Activated T-cell treated with anti-CD3 and anti-CD28 coated beads, Interleukin-2, amount 50 U/mL, for 4 hours (primary cell): ENCODE measurements around the gene MITF. TPM values are rescaled to one million over a fixed set of nuclear protein-coding genes. Genes with fewer than 3 reads are reported as not detected.

Experiments
- ATAC-seq, 2 donors: fragments of 200-7000 bp; cut with Tn5 transposase; one replicate each; pipeline ENCODE4 v1.10.0; 2021
- DNase-seq: peaks from one replicate; pipeline ENCODE4 v3.0.0-alpha.2; 2020
- H3K27me3 Mint-ChIP-seq: one replicate; pipeline ENCODE4 v1.8.0; 2021; ENCODE audit warnings: low read depth, mixed read lengths
- H3K36me3 Mint-ChIP-seq: one replicate; pipeline ENCODE4 v1.8.0; 2022; ENCODE audit warnings: mixed read lengths; ENCODE audit not compliant: insufficient read depth
- H3K4me1 Mint-ChIP-seq: one replicate; pipeline ENCODE4 v1.8.0; 2021; ENCODE audit warnings: low read depth, mixed read lengths
- H3K4me3 Mint-ChIP-seq: one replicate; pipeline ENCODE4 v1.8.0; 2021; ENCODE audit warnings: mild to moderate bottlenecking, moderate library complexity, mixed read lengths
- H3K9me3 Mint-ChIP-seq: one replicate; pipeline ENCODE4 v1.8.0; 2021; ENCODE audit warnings: mixed read lengths
- total RNA-seq, 3 donors: library from RNA; stranded (reverse); gene quantifications; one replicate each; pipeline ENCODE4 v1.2.1, GENCODE V29; 2021

MITF gene
- total RNA-seq, 3 donors from 2014 or later: 0.05 TPM; not detected in 2

DNA sequence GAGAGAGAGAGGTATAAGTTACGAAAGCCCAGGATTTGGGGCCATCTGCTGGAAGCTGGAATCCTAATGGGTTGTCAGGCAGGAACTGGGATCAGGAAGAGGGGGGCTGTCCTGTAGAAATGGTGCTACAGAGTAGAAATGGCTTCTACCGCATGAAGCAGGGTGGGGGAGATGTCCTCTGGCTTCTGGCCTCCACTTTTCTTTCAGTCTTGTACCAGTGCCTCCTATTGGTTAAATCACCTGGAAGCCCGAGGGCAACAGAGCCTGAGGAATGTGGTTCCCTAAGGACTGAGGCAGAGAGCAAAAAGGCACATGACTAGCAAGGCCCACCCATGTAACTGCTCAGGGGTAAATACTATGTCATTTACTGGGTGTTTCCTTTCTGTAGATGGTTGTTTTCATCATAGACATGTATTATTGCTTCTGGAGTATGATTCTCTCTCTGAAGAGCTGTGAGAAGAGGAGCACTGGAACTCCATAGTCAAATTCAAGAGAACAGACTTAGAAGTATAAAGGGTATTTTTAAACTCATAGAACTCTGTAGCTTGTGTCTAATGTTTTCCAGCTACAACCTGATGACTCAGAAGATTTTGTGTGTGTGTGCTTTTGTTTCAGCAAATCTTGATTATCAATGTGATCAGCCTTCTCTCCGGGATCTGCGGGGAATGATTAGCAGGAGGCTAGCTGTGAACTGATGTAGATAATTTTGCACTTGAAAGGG is 20.2 kb upstream of the MITF start:
- Mint-ChIP-seq H3K36me3 (no peaks in the 10 kb centered on the region), H3K9me3 (no peaks in the 10 kb centered on the region), H3K4me3 (no peak overlapping the region), H3K27me3 (no peaks in the 10 kb centered on the region), H3K4me1 (no peaks in the 10 kb centered on the region)
- DNase-seq: no peak
- no peak for ATAC-seq

DNA sequence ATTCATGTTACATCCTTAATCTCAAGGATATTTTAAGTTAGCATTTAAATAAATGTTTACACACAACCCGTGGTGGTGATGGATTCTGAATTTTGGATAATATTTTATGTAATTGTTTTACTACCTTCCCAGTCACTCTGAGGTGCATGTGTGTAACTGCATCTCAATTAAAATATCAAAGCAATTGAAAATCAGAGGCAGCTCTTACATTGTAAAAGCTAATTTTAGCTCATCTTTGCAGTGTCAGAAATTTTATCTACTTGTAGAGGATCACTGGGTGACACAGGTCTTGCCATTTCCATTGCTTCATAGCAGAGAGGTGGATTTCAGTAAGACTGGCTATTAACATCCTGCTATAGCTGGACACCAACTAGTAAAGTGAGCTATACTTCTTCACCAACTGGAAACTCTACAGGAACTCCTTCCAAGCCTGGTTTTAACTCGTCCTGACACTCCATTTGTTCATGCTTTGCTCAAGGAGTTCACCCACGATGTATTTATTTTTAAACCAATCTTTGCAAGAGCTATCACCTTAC is 19.6 kb upstream of the MITF start:
- Mint-ChIP-seq H3K36me3 (no peaks in the 10 kb centered on the region), H3K4me3 (no peak overlapping the region), H3K9me3 (no peaks in the 10 kb centered on the region), H3K4me1 (no peaks in the 10 kb centered on the region), H3K27me3 (no peaks in the 10 kb centered on the region)
- no peak for DNase-seq
- ATAC-seq: no peak

DNA sequence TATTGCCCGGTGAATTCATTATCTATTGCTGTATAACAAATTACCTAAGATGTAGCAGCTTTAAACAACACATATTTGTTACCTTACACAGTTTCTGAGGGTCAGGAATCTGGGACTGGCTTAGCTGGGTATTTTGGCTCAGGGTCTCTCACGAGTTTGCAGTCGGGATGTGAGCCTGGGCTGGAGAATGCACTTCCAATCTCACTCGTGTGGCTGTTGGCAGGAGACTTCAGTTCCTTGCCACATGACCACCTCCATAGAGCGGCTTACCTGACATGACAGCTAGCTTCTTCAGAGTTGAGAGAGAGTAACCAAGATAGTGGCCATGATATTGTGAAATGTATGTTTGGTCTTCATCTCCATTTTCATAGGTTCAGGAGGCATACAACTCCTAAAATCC is 18.4 kb upstream of the MITF start:
- ATAC-seq: no peak
- H3K4me1 Mint-ChIP-seq: no peaks in the 10 kb centered on the region
- no peaks in the 10 kb centered on the region for H3K27me3 Mint-ChIP-seq
- no peaks in the 10 kb centered on the region for H3K9me3 Mint-ChIP-seq
- DNase-seq: no peak
- no peaks in the 10 kb centered on the region for H3K36me3 Mint-ChIP-seq
- no peak overlapping the region for H3K4me3 Mint-ChIP-seq

DNA sequence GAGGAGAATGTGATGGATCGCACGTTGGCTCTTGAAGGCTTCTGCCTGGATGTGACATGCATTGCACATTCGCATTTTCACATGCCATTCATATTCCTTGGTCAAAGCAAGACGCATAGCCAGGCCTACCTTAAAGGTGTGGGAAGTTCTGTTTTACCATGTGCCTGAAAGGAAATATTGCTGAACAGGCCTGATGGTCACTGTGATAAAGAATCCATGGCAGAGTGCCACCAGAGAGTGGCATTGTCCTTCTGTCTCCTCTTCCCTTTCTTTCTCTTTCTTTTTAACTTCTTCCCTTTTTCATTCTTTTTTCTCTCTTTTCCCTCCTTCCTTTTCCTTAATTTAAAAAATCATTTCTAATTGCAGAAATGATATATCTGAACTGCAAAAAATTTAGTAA is 15.9 kb upstream of the MITF start:
- DNase-seq (no peak), ATAC-seq (no peak)
- Mint-ChIP-seq H3K4me1 (no peaks in the 10 kb centered on the region), H3K27me3 (no peaks in the 10 kb centered on the region), H3K4me3 (no peak overlapping the region), H3K36me3 (no peaks in the 10 kb centered on the region), H3K9me3 (no peaks in the 10 kb centered on the region)

DNA sequence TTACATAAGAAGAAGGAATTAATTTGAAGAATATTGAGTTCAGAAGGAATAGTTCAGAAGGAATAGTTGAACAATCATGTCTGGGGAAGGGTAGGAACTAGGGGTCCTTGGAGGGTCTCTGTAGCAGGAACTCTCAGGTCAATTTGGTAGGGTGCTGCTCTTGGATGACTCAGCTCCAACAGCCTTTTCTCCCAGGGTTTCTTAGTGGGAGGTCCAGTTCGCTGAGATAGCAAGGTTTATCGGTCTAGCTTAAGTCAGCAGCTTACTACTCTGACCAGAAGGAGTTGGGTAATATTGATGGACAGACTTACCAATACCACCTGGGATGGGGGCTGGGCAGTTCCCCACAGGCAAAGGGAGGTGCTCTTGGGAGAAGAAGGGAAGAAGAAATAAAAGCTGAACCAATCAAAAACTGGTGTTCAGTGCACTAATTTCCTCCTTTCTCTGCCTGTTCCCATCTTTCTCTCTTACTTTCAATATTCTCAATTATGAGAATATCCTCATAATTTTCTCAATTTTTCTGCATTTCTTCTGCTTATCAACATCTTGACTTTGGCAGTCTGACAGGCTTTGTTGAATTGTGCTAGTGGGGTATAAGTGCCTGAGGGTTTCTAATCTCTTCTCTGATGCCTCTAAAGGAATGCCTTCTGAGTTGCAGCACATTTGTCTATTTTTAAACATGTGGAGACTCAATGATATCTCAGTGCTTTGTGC is 14.4 kb upstream of the MITF start:
- Mint-ChIP-seq H3K9me3 (no peaks in the 10 kb centered on the region), H3K36me3 (no peaks in the 10 kb centered on the region), H3K4me1 (no peaks in the 10 kb centered on the region), H3K4me3 (no peak overlapping the region), H3K27me3 (no peaks in the 10 kb centered on the region)
- no peak for DNase-seq
- no peak for ATAC-seq

DNA sequence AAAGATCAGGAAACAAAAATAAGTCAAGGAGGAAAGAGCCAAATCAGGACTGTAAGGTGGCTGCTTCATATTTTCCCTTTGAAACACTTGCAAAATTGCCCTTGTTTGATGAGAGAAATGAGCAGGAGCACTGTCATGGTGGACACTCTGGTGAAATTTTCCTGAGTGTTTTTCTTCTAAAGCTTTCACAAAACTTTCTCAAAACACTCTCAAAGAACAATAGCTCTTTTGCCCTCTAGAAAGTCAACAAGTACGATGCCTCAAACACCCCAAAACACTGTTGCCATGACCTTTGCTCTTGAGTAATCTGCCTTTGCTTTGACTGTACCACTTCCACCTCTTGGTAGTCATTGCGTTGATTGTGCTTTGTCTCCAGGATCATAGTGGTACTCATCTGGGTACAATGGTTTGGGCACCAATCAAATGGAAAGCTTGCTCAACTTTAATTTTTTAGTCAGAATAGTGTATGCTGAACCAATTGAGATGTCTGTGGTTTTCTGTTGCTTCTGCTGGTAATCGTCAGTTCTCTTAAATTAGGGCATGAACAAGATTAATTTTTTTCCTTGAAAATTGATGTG is 13.2 kb upstream of the MITF start:
- Mint-ChIP-seq H3K4me1 (no peaks in the 10 kb centered on the region), H3K36me3 (no peaks in the 10 kb centered on the region), H3K27me3 (no peaks in the 10 kb centered on the region), H3K9me3 (no peaks in the 10 kb centered on the region), H3K4me3 (no peak overlapping the region)
- ATAC-seq (no peak), DNase-seq (no peak)

DNA sequence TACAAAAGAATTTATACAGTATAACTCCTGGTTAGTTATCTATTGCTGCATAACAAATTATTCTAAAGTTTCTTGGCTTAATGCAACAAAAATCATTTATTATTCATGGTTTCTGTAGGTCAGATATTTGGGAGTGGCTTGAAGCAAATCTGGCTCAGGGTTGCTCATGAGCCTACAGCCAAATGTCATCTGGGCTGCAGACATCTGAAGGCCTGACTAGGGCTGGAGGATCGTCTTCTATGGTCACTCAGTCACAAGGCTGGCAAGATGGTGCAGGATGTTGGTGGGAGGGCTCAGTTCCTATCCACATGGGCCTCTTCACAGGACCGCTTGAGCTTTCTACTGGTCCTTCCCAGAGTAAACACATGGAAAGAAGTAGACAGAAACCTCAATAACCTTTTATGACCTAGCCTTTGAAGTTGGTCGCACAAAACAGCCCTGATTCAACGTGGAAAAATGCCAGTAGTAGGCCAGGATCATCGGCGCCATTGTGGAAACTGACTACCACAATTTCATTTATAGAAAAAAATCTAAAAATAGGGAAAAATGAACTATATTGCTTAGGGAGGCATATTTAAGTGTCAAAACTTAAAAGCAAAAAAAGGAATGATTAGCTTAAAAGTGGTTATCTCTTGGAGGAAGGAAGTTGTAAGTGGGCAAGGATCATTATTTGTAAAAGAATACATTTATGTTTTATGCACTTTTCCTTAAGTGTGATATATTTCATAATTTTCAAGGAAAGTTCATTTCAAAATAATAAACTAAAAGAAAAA is 9.9 kb upstream of the MITF start:
- Mint-ChIP-seq H3K9me3 (no peaks in the 10 kb centered on the region), H3K36me3 (no peaks in the 10 kb centered on the region), H3K27me3 (no peaks in the 10 kb centered on the region), H3K4me1 (no peaks in the 10 kb centered on the region), H3K4me3 (no peak overlapping the region)
- ATAC-seq: no peak
- DNase-seq: no peak

DNA sequence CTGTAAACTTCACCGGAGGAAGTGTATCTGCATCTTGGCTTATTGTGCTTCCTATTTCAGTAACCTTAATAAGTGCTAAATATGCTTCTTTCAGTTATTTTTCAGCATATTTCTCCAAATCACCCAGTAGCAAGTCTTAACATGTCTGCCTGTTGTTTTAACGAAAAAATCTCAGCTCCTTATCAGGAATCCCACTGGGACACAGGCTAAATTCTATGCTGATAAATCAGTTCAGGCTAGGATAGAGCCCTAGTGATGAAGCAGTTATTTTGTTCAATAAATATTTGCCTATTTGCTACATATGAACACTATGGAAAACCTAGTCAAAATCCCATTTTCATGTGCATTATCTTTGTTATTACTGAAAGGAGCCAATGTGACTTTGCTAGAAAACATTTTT is 8.2 kb upstream of the MITF start:
- H3K9me3 Mint-ChIP-seq: no peaks in the 10 kb centered on the region
- no peak overlapping the region for H3K4me3 Mint-ChIP-seq
- no peaks in the 10 kb centered on the region for H3K4me1 Mint-ChIP-seq
- H3K36me3 Mint-ChIP-seq: no peaks in the 10 kb centered on the region
- DNase-seq (no peak), ATAC-seq (no peak)
- H3K27me3 Mint-ChIP-seq: no peaks in the 10 kb centered on the region

DNA sequence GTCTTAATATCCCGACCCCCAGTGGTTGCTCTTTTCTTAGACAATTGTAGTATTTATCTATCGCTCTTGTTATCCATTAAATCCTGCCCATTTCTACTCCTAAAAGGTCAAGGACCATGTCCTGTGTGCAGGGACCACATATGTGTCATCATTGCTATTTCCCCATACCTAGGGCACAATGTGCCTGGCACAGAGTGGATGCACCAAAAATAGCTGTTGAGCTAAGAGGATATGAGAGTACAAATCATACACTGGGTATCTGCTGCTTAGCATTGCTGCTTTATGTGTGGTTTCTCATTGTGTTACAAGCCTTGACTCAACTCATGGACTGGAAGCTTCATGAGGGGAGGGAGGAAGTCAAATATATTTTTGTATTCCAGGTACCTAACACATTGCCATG is 3.4 kb upstream of the MITF start:
- peaks cover 33% of the 10 kb centered on the region for H3K27me3 Mint-ChIP-seq
- ATAC-seq (no peak), DNase-seq (no peak)
- H3K36me3 Mint-ChIP-seq: no peaks in the 10 kb centered on the region
- H3K4me3 Mint-ChIP-seq: no peak overlapping the region
- no peaks in the 10 kb centered on the region for H3K9me3 Mint-ChIP-seq
- H3K4me1 Mint-ChIP-seq: peaks cover 5% of the 10 kb centered on the region

DNA sequence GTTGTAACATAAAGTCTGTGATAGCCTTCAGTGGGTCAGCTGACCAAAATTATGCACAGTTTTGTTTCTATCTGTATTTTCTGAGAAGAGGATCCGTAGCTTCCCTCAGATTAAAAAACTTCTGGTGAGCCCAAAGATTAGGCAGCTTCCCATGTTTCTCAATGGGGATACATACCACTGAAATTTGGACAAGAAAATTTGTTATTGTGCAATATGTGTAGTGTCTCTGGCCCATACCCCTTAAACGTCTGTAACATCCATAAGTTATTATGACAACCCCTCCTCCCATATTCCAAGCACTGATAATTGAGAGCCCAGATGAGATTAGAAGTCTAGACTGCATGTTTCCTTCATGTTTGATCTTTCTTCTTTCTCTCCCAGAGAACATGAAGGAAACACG is 1.9 kb upstream of the MITF start:
- H3K4me3 Mint-ChIP-seq: no peak overlapping the region
- H3K4me1 Mint-ChIP-seq: peaks cover 5% of the 10 kb centered on the region
- DNase-seq (no peak), ATAC-seq (no peak)
- H3K36me3 Mint-ChIP-seq: no peaks in the 10 kb centered on the region
- no peaks in the 10 kb centered on the region for H3K9me3 Mint-ChIP-seq
- H3K27me3 Mint-ChIP-seq: peaks cover 45% of the 10 kb centered on the region

DNA sequence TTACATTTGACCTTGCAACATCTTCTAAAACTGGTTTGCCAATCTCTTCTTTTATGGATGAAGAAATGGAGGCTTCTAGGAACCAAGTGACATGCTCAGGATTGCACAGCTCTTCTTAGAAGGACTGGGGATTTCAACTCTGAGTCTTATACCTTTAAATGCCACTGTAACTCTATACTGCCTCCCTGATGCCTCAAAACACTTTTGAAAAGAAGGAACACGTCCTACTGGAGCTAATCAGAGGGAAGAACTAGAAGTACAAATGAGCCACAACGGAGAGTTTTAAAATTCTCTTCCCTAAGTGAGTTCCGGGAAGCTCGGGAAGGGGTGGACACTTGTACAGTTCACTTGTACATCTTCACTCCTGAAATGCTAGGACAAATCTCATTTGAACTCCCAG is 949 bp upstream of the MITF start:
- H3K4me3 Mint-ChIP-seq: no peak overlapping the region
- H3K27me3 Mint-ChIP-seq: peaks cover 49% of the 10 kb centered on the region
- H3K4me1 Mint-ChIP-seq: peaks cover 5% of the 10 kb centered on the region
- ATAC-seq (no peak), DNase-seq (no peak)
- H3K9me3 Mint-ChIP-seq: no peaks in the 10 kb centered on the region
- H3K36me3 Mint-ChIP-seq: no peaks in the 10 kb centered on the region

DNA sequence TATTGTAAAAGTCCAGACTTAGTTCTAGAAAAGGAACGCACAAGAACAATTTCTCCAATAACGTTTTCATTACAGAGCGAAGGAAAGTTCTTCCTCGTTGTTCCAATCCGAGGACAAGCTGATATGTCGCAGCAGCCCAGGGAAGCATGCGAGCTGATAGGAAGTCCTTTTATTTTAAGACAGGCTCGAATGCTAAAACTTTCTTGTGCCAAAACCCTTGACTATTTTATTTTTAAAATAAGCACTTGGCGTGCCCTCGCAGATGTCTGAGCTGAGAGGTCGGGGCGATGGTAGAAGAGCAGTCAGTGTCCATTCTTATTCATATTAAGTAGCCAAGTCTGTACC is 433 bp upstream of the MITF start:
- H3K27me3 Mint-ChIP-seq: peaks cover 54% of the 10 kb centered on the region
- ATAC-seq: no peak
- H3K9me3 Mint-ChIP-seq: no peaks in the 10 kb centered on the region

DNA sequence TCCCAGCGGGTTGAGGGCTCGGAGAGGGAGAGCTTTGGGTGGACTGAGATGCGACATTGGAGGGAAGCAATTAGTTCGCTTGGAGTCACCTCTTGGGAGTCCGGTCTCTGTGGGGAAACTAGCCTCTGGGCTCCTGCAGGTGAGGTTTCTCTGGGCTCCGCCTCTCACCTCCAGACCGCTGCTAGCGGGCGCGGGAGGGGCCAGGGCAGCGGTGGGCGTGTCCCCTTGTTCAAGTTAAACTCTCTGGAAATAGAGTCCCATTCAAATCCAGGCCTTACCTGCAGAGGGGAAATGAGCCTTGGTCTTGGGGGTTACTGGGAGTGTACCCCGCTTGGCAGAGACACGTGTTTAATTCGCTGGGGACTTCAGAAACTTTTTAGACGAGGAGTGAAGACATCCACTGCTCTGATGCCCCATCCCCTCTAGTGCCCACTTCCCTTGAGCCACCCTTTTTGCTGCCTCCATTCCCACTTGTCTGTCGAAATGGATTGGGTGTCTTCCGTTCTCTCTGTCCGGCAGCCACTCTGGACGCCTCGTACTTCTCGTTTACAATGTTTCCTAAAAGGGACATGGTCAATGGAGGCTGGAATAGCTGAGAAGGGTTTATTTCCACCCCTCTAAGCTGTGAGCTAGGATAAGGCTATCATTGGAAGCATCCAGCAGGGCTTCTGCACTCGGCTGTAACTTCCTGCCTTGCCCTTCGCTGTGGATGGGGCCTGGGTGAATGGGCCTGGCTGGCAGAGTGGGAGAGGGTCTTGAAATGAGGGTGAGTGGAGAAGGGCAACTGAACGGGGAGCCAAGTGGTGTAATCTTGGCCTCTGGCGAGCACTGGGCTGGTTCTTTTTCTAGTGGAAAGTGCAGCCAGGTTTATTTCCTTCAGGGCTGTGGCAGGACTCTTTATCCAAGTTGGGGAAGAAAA is 1.1 kb downstream of the MITF start:
- Mint-ChIP-seq H3K4me1 (peaks cover 5% of the 10 kb centered on the region), H3K36me3 (no peaks in the 10 kb centered on the region), H3K27me3 (peaks cover 60% of the 10 kb centered on the region), H3K4me3 (no peak overlapping the region), H3K9me3 (no peaks in the 10 kb centered on the region)
- ATAC-seq (no peak), DNase-seq (no peak)

More for the DNA sequence above, 433 bp upstream of the MITF start:
- Mint-ChIP-seq H3K36me3 (no peaks in the 10 kb centered on the region), H3K4me1 (peaks cover 5% of the 10 kb centered on the region), H3K4me3 (peak overlapping the region; percentile 7)
- no peak for DNase-seq
